GM19395 (cell line): ENCODE results near the gene HTN3.
A peak's percentile ranks its signal among the peaks of the same experiment; 100 is the strongest.
"Not testable (repeated sequence)": the region's sequence is repeated elsewhere in the genome, so short reads cannot be mapped to it uniquely, and the experiment has no call there.

Source experiments
- ATAC-seq: cut with Tn5 transposase; IDR thresholded peaks from one replicate; pipeline ENCODE4 v1.9.1; 2021; ENCODE audit warnings: mild to moderate bottlenecking, moderate library complexity; ENCODE audit not compliant: unreplicated experiment

HTN3 gene

GRCh38 chr4:70028159-70028558 lies at the start of gene HTN3:
HTN3 (plus strand) TSS chr4:70028459; CDS start chr4:70030741, 2,282 bp downstream.
- not testable (repeated sequence) for ATAC-seq

- ATAC-seq, result peak; percentile 64
Observed at GRCh38 chr4:69984030-69984443, 44.2 kb upstream of the HTN3 start.

GRCh38 chr4:69986663-69987062 lies 41.6 kb upstream of the HTN3 start:
- no peak for ATAC-seq

GRCh38 chr4:69991016-69991415 lies 37.2 kb upstream of the HTN3 start:
- no peak for ATAC-seq

GRCh38 chr4:69994782-69995181 lies 33.5 kb upstream of the HTN3 start:
- ATAC-seq, result no peak

GRCh38 chr4:69995526-69996016 lies 32.7 kb upstream of the HTN3 start, which contains the start of gene STATH:
STATH (plus strand) TSS chr4:69995966; CDS start chr4:69998438, 2,472 bp downstream.
- no peak for ATAC-seq

GRCh38 chr4:69999420-69999819 lies 28.8 kb upstream of the HTN3 start:
- ATAC-seq, result no peak

GRCh38 chr4:70000711-70001110 lies 27.5 kb upstream of the HTN3 start:
- ATAC-seq, result no peak

GRCh38 chr4:70002507-70002906 lies 25.8 kb upstream of the HTN3 start:
- ATAC-seq, result no peak

- no peak for ATAC-seq
Observed at GRCh38 chr4:70008771-70009170, 19.5 kb upstream of the HTN3 start.

GRCh38 chr4:70019006-70019405 lies 9.3 kb upstream of the HTN3 start:
- not testable (repeated sequence) for ATAC-seq

GRCh38 chr4:70023218-70023617 lies 5.0 kb upstream of the HTN3 start:
- ATAC-seq, result no peak

- ATAC-seq, result no peak
Observed at GRCh38 chr4:70027011-70027410, 1.2 kb upstream of the HTN3 start.

- not testable (repeated sequence) for ATAC-seq
Observed at GRCh38 chr4:70037559-70037958, 9.3 kb downstream of the HTN3 start.

GRCh38 chr4:70039928-70040327 lies 11.7 kb downstream of the HTN3 start:
- not testable (repeated sequence) for ATAC-seq

GRCh38 chr4:70041652-70042286 lies 13.5 kb downstream of the HTN3 start:
- no peak for ATAC-seq

- not testable (repeated sequence) for ATAC-seq
Observed at GRCh38 chr4:70050138-70050537, 21.9 kb downstream of the HTN3 start, which contains the start of gene HTN1. HTN1 (plus strand) TSS chr4:70050438; CDS start chr4:70053077, 2,639 bp downstream.

GRCh38 chr4:70056534-70056933 lies 28.3 kb downstream of the HTN3 start:
- ATAC-seq, result not testable (repeated sequence)

GRCh38 chr4:70057651-70058050 lies 29.4 kb downstream of the HTN3 start:
- no peak for ATAC-seq

- ATAC-seq, result no peak
Observed at GRCh38 chr4:70059149-70059548, 30.9 kb downstream of the HTN3 start.

- peak; percentile 90 for ATAC-seq
Observed at GRCh38 chr4:70062000-70062399, 33.7 kb downstream of the HTN3 start.

- ATAC-seq, result no peak
Observed at GRCh38 chr4:70080205-70080604, 51.9 kb downstream of the HTN3 start.
